ENCODE measurements around the gene NEK4.
A peak's percentile ranks its signal among the peaks of the same experiment; 100 is the strongest.
"Not testable (repeated sequence)": the region's sequence is repeated elsewhere in the genome, so short reads cannot be mapped to it uniquely, and the experiment has no call there.

NEK4 gene

GRCh38 chr3:52743721-52744120, 27.0 kb downstream of the NEK4 start:
- no peaks in the 10 kb centered on the region for H4K20me1 ChIP-seq
- no peaks in the 10 kb centered on the region for H3K9me3 ChIP-seq (replicated peaks in 1 of 11)
- H3K36me3 ChIP-seq, result peaks cover 94 to 100% (median 97%) of the 10 kb centered on the region in 11 experiments
- H3K4me3 ChIP-seq, result no peak overlapping the region
- no peak overlapping the region for H3K9ac ChIP-seq
- H3K27ac ChIP-seq, result no peak overlapping the region; a peak in 1 of 22 replicates
- no peaks in the 10 kb centered on the region for H3K27me3 ChIP-seq
- no peaks in the 10 kb centered on the region for H3K4me1 ChIP-seq
- TF ChIP-seq Cebpa-rat (IDR thresholded peaks at IDR 0.05), result no peak
- no peak overlapping the region for H3K4me2 ChIP-seq

GRCh38 chr3:52743152-52743551, 27.6 kb downstream of the NEK4 start:
- no peaks in the 10 kb centered on the region for H3K4me1 ChIP-seq
- H3K36me3 ChIP-seq, result peaks cover 94 to 100% (median 97%) of the 10 kb centered on the region in 11 experiments
- no peak for TF ChIP-seq Cebpa-rat (IDR thresholded peaks at IDR 0.05)
- H3K9me3 ChIP-seq (replicated peaks in 1 of 11), result no peaks in the 10 kb centered on the region
- no peaks in the 10 kb centered on the region for H3K27me3 ChIP-seq
- H3K4me2 ChIP-seq, result no peak overlapping the region
- H3K4me3 ChIP-seq, result no peak overlapping the region
- no peak overlapping the region for H3K27ac ChIP-seq
- no peak overlapping the region for H3K9ac ChIP-seq
- no peaks in the 10 kb centered on the region for H4K20me1 ChIP-seq

- Histone ChIP-seq H3K9ac (peak overlapping the region in 2 of 11 experiments; percentile 10 to 16; a peak in 1 of 22 replicates), H3K36me3 (peaks cover 94 to 100% (median 97%) of the 10 kb centered on the region in 11 experiments), H3K4me1 (no peaks in the 10 kb centered on the region), H3K27me3 (no peaks in the 10 kb centered on the region), H3K27ac (peak overlapping the region in 1 of 11 experiments; percentile 26; a peak in 1 of 22 replicates), H4K20me1 (no peaks in the 10 kb centered on the region), H3K9me3 (replicated peaks in 1 of 11) (no peaks in the 10 kb centered on the region), H3K4me2 (no peak overlapping the region), H3K4me3 (no peak overlapping the region)
- TF ChIP-seq Cebpa-rat (IDR thresholded peaks at IDR 0.05), result no peak
These were observed 28.2 kb downstream of the NEK4 start for GRCh38 chr3:52742418-52743041.

- peak overlapping the region in 1 of 11 experiments; percentile 8; a peak in 1 of 22 replicates for H3K9ac ChIP-seq
- H3K4me2 ChIP-seq, result no peak overlapping the region
- H3K27ac ChIP-seq, result no peak overlapping the region
- TF ChIP-seq Cebpa-rat (IDR thresholded peaks at IDR 0.05), result no peak
- peaks cover 90 to 99% (median 96%) of the 10 kb centered on the region in 11 experiments for H3K36me3 ChIP-seq
- H4K20me1 ChIP-seq, result no peaks in the 10 kb centered on the region
- H3K4me1 ChIP-seq, result no peaks in the 10 kb centered on the region
- peaks cover 2 to 15% (median 8%) of the 10 kb centered on the region in 11 experiments; a peak in 21 of 22 replicates for H3K9me3 ChIP-seq (replicated peaks in 1 of 11)
- no peak overlapping the region for H3K4me3 ChIP-seq
- no peaks in the 10 kb centered on the region for H3K27me3 ChIP-seq
These were observed 31.0 kb downstream of the NEK4 start for GRCh38 chr3:52739730-52740129.

- H3K27ac ChIP-seq, result no peak overlapping the region
- no peak for TF ChIP-seq Cebpa-rat (IDR thresholded peaks at IDR 0.05)
- no peaks in the 10 kb centered on the region for H4K20me1 ChIP-seq
- no peak overlapping the region for H3K9ac ChIP-seq
- H3K4me1 ChIP-seq, result peaks cover 0 to 20% (median 14%) of the 10 kb centered on the region in 10 experiments; a peak in 12 of 20 replicates
- peaks cover 91 to 100% (median 98%) of the 10 kb centered on the region in 11 experiments for H3K36me3 ChIP-seq
- peaks cover 66 to 79% (median 69%) of the 10 kb centered on the region in 11 experiments for H3K9me3 ChIP-seq (replicated peaks in 1 of 11)
- no peaks in the 10 kb centered on the region for H3K27me3 ChIP-seq
- H3K4me3 ChIP-seq, result peak overlapping the region in 1 of 10 experiments; percentile 40; a peak in 2 of 20 replicates
- no peak overlapping the region for H3K4me2 ChIP-seq
These were observed 37.4 kb downstream of the NEK4 start for GRCh38 chr3:52733256-52733891.

- Histone ChIP-seq H3K36me3 (peaks cover 91 to 99% (median 96%) of the 10 kb centered on the region in 11 experiments), H3K4me1 (peaks cover 0 to 20% (median 14%) of the 10 kb centered on the region in 10 experiments; a peak in 12 of 20 replicates)
These were observed 39.1 kb downstream of the NEK4 start for GRCh38 chr3:52731590-52731989.

GRCh38 chr3:52730681-52731080, 40.1 kb downstream of the NEK4 start:
- H3K4me3 ChIP-seq, result peak overlapping the region in 1 of 10 experiments; percentile 25; a peak in 1 of 20 replicates
- H4K20me1 ChIP-seq, result no peaks in the 10 kb centered on the region
- peak overlapping the region in 8 of 11 experiments; percentile 35 to 72 (median 49); a peak in 16 of 22 replicates for H3K27ac ChIP-seq
- H3K4me2 ChIP-seq, result peak overlapping the region in 8 of 11 experiments; percentile 16 to 65 (median 34); a peak in 11 of 22 replicates
- no peak for TF ChIP-seq Cebpa-rat (IDR thresholded peaks at IDR 0.05)
- H3K9me3 ChIP-seq (replicated peaks in 1 of 11), result peaks cover 90 to 100% (median 92%) of the 10 kb centered on the region in 11 experiments
- H3K4me1 ChIP-seq, result peaks cover 0 to 20% (median 14%) of the 10 kb centered on the region in 10 experiments; a peak in 12 of 20 replicates
- peaks cover 84 to 98% (median 88%) of the 10 kb centered on the region in 11 experiments for H3K36me3 ChIP-seq
- no peaks in the 10 kb centered on the region for H3K27me3 ChIP-seq
- H3K9ac ChIP-seq, result peak overlapping the region in 4 of 11 experiments; percentile 1 to 38 (median 8); a peak in 3 of 22 replicates

More at GRCh38 chr3:52731590-52731989, 39.1 kb downstream of the NEK4 start:
- TF ChIP-seq Cebpa-rat (IDR thresholded peaks at IDR 0.05), result no peak
- Histone ChIP-seq H3K4me2 (peak overlapping the region in 4 of 11 experiments; percentile 15 to 65 (median 30); a peak in 2 of 22 replicates), H3K27ac (peak overlapping the region in 7 of 11 experiments; percentile 24 to 72 (median 51); a peak in 13 of 22 replicates), H3K9ac (no peak overlapping the region), H4K20me1 (no peaks in the 10 kb centered on the region), H3K4me3 (peak overlapping the region in 2 of 10 experiments; percentile 5 to 28; a peak in 2 of 20 replicates), H3K27me3 (no peaks in the 10 kb centered on the region), H3K9me3 (replicated peaks in 1 of 11) (peaks cover 84 to 97% (median 87%) of the 10 kb centered on the region in 11 experiments)

- not testable (repeated sequence) for H3K27me3 ChIP-seq, H3K4me2 ChIP-seq, H3K27ac ChIP-seq, H4K20me1 ChIP-seq, H3K9ac ChIP-seq
- Histone ChIP-seq H3K4me3 (peak overlapping the region in 5 of 10 experiments; percentile 18 to 38 (median 21); a peak in 4 of 20 replicates), H3K9me3 (replicated peaks in 1 of 11) (peaks cover 82 to 98% (median 94%) of the 10 kb centered on the region in 11 experiments), H3K4me1 (peaks cover 0 to 28% (median 19%) of the 10 kb centered on the region in 10 experiments; a peak in 16 of 20 replicates), H3K36me3 (peaks cover 65 to 94% (median 74%) of the 10 kb centered on the region in 11 experiments)
These were observed 42.0 kb downstream of the NEK4 start for GRCh38 chr3:52728753-52729152.

- peaks cover 48 to 68% (median 62%) of the 10 kb centered on the region in 11 experiments for H3K9me3 ChIP-seq (replicated peaks in 1 of 11)
- TF ChIP-seq Cebpa-rat (IDR thresholded peaks at IDR 0.05), result no peak
- 0 out of 22 replicates have a peak overlapping the region, but pooled peaks of 1 of the 11 experiments have one; percentile 90 for H3K4me2 ChIP-seq
- H3K4me3 ChIP-seq, result no peak overlapping the region
- peaks cover 37 to 51% (median 44%) of the 10 kb centered on the region in 10 experiments for H3K4me1 ChIP-seq
- H4K20me1 ChIP-seq, result no peaks in the 10 kb centered on the region
- no peak overlapping the region for H3K9ac ChIP-seq
- peak overlapping the region in 9 of 11 experiments; percentile 86 to 98 (median 97); a peak in 14 of 22 replicates for H3K27ac ChIP-seq
- H3K27me3 ChIP-seq, result no peaks in the 10 kb centered on the region
- peaks cover 25 to 67% (median 40%) of the 10 kb centered on the region in 11 experiments for H3K36me3 ChIP-seq
These were observed 46.2 kb downstream of the NEK4 start for GRCh38 chr3:52724511-52724910.

Data from BLaER1 treated with 17β-estradiol and CSF1 and Interleukin-3, amounts not matched to agents 10 nM and 100 nM (cell line).